NCI-H1417 treated with DMSO at 0.1 percent for 48 hours (cell line): Measurements from ENCODE around the gene AP3B1.
"Not testable (repeated sequence)": the region's sequence is repeated elsewhere in the genome, so short reads cannot be mapped to it uniquely, and the experiment has no call there.

Experiments used
- DNase-seq: peaks from one replicate; lab custom pipeline; 2025; lab: John Stamatoyannopoulos, UW

Gene AP3B1

DNA sequence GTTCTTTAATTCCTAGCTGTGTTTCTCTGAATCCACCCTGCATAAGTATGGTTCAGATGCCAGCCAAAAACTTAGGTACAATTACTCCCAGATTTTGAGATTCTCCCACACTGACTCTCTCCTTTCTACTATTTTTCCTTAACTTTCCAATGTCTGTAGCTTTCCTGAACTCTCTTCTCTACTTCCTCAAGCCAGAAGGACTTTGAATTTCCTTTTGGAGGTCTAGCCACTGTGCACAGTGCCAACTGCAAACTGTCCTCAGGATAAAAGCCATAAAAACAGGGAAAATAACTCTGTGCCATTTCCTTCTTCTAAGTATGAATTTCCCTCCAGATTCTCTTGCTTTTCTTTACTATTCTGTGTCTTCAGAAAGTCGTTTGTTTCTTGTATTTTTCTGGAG is 157.2 kb downstream of the AP3B1 start:
- no peak for DNase-seq

DNA sequence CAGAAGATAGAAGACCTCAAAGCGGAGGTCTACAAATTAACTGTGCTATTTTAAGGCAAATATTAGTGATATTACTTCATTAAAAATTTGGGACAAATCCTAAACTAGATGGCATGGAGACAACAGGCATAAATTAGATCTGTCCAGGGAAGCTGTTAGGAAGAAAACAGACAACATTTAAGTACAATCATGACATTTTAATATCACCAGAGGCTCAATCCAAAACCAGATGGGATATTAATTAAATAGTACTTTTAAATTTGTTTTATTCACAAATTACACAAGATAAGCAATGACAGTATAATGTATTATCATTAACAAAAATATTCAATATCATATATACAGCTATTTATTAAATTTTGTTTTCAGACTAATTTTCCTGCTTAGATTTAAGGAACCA is 161.1 kb downstream of the AP3B1 start:
- DNase-seq, result no peak

DNA sequence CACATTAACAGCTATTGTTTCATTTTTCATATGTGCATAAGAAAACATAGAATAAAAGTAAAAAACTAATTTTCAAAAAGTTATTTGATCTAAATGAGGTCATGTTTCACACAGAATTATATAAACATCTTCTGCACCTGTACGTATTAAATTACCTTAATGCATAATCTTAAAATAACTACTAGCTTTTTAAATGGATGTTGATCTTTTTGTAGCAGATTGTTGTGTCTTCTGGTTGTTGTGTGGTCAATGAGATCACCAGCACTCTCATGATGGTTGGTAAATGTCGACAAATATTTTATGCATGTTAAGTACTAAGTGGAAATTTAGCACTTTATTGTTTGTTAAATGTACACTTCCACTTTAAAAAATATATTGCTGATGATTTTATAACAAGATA is 162.0 kb downstream of the AP3B1 start:
- no peak for DNase-seq

DNA sequence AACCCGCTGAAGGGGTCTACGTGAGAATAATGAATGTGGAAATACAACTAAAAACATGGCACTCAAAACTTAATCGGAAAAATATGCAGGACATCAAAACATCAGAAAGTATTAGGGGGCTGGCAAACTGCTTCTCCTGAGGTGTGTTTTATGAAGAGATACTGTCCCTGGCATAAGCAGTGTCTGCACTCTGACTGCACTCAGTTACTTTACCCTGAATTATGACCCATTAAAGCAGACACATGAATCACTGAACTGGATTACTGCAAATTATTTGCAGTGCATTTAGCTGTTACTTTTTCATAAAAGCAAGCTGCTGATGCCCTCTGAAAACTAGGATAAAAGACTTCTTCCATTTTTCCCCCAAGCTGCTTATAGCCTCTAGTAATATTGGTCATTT is 164.9 kb downstream of the AP3B1 start:
- no peak for DNase-seq

DNA sequence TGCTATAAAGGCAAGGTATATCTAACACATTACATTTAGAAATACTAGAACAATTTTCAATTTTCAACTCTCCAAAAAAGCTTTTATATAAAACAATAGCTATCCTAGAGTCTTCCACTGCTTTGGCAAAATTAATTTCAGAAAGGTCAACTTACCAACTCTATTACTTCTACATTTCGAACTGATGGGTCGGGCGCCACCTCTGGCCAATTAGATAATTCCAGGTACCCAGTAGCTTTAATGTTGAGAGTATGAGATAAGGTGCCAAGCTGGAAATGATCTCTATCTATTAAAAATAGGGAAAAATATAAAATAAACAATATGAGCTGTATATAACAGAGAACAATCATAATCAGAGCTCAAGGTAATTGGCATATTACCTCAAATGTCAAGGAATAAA is 166.6 kb downstream of the AP3B1 start:
- no peak for DNase-seq

DNA sequence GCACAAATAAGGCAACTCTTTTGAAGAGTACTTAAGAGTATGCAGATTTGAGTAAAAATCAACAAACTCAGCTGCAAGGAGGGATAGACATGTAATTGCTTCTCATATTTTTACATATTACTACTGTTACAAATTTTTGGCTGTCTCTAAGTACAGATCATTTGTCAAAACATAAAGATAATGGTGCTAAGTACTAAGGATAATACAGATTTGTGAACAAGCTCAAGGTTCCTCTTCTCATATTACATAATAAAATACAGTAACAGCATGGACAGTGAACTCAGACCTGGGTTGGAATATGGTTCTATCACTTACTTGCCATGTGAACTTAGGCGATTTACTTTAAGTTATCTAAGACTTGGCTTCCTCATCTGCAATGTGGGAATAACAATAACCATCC is 168.0 kb downstream of the AP3B1 start:
- DNase-seq, result no peak

DNA sequence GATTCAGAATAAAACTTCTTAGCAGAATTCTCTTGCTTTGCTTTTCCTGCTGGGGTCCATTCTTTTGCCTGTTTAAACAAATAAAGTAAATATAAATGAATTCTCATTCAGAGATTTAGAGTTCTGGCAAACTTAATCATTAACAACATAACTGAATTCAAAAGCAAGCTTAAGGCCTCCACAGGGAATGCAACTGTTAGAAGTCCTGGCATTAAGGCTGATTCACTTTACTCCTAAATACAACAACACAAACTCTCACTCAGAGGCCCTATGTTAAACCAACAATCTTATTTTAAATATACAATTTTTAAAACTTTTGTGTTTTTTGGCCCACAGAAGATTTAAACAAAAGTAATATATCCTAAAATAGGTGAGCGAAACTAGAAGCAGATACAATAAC is 178.3 kb downstream of the AP3B1 start:
- no peak for DNase-seq

DNA sequence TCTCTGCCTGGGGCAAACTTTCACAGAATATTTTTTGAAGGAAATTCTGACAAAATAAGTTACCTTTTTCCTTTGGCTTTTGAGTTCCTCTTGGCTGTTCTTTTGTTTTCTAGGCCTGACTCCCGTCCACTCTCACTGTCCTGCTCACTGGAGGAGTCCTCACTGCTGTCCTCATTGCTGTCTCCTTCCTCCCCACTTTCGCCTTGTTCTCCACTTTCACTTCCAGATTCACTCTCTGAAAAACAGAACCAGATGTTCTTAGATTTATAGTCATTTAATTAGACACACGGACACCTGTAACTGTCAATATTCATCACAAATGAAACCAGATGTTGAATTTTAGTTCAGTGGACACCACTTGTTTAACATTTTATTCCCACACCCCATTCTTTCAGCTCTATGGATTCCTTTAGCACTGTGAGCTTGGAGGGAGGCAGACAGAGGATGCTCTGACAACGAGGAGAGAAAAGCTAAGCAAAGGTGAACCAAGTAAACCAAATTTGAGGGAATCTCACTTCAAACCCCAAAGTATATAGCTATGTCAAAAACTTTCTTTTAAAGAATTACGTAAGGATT is 180.7 kb downstream of the AP3B1 start:
- no peak for DNase-seq

DNA sequence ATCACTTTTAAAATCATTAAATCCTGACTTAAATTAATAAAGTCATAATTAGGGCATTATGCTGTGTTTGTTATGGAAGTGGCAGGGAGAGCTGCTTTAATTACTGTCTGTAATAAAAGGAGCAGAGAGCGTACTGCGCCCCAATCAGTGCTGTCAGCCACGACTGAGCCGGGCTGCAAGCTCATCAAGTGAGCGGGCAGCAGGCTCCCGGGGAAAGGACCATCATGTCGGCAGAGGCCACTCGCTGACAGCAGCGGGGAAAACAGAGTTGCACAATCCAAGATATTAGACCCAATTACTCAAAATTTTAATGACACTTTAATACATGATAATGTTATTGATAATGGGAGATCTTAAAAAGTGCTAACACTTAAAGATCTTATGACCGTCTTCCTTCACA is 181.6 kb downstream of the AP3B1 start:
- DNase-seq, result no peak

DNA sequence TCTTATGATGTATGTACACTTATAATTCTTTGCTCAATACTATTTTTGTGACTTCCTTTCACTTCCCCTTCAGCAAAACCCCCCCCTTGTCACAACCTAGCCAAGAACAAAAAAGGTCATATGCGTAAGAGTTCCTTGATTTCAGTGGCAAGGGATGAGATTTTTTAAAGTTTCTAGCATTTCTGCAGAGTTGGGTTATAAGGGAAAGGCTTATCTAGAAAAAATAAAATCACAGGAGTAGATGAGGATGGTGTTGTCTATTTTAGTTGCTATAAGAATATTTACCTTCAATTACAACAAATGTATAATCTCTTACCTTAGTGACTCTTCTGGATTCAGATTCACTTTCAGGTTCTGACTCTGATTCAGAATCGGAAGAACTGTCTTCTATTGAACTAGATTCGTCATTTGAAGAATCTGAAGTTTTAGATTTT is 184.6 kb downstream of the AP3B1 start:
- DNase-seq, result no peak

DNA sequence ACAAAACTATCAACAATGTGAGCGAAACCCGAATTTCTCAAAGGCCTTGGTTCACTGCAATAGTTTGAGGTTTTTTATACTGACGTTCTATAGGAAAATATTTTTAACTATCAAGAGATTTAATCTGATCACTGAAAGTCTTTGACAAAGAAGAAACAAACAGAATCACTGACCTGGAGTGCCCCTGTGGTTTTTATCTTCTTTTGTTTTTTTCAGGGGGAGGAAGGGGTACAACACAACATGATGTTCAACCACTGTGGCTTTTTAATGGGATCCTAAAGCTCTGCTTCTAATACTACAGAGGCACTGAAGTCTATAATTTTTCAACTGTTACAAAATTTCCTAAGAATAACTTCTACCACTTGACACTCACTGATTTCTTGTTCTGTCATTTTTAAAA is 185.9 kb downstream of the AP3B1 start:
- DNase-seq, result no peak

DNA sequence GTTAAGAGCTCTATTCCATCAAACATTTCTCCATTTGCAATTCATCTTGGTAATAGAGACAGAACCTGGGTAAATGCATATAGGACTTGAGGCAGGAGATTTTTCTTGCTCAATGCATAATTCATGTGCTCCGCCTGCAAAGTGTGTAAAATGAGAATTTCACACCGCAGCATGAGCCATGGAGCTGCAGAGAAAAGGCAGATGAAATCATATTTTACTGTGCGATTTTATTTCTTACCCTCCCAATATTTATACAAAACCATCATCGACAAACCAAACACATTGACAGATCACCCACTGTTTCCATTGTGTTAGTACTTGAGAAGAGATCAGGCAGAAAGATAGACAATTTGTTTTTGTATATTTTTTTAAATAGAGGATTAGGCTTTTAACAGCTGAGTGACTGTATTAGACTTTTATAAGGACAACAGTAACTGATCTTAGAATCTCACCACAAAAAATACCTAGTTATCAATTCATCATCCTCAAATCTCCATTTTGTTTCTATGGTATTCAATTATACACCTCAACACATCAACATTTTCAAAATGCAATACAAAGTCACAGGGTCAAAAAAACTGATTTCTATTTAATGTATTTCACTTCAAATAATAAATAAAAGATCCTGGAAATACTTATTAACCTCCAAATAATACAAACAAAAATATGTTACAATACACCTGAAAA is 191.1 kb downstream of the AP3B1 start:
- no peak for DNase-seq

DNA sequence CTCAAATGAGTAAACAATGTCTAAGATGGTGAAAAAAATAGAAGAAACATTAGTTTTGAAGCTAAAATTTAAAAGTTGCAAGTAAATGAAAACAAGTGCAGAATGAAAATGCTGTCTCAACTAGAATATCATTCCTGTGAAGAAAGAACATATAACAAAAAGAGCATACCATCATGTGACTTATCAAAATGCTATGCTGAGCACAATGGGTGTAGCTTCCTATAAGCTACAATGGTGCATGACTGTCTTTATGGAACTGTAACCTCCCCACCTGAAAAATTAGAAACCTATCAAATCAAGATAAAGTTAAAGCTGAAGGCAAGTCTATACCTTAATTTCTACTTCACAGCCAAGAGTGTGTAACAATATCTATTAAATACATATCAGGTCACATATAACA is 192.0 kb downstream of the AP3B1 start:
- no peak for DNase-seq

DNA sequence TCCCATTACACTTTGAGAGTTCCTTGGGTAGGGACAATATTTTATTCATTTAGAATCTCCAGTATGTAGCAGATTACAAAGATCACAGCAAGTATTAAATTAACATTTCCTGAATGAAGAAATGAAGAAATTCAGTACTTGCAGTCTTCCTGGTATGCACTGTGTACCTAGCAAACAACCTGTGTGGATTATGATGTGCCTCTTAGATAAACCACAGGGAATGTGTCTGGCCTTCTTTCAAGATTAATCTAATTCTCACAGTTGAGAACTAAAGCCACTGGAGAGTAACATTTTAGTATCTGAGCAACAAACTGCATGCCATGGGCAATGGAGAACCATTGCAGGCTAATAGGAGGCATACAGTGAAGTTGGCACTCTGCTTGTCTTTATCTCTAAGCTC is 199.4 kb downstream of the AP3B1 start:
- DNase-seq, result no peak

DNA sequence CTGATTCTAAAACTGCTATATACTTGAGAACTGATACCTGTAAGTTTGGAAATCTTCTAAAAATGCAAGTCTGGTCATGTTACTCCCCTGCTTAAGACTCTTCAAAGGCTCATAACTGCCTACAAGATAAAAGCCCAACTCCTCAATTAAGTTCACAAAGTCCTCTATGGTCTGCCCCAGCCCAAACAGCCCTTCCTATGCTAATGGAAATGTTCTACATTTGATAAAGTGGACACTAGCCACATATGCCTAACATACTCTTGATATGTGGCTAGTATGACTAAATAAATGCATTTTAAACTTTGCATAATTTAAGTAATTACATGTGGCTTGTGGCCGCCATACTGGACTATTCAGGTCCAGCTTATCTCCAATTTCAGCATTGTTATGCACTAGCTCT is 204.5 kb downstream of the AP3B1 start:
- DNase-seq, result no peak

DNA sequence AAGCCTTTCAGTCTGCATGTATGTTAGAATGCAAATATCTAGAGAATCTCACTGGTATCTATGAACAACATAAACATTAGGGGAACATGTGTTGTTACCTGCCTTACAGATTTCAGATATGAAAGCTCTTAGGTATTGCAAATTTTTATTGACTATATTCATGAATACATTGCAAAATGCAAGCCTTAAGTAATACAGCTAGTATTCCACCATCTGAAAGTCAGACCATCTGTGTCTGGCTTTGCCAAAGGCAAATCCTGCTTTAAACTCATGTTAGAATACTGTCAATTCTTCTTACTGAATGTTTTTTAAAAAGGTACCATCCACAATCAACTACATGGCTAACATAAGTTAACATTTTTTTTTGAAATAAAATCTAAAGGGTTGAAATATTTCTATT is 215.6 kb downstream of the AP3B1 start:
- DNase-seq, result no peak

DNA sequence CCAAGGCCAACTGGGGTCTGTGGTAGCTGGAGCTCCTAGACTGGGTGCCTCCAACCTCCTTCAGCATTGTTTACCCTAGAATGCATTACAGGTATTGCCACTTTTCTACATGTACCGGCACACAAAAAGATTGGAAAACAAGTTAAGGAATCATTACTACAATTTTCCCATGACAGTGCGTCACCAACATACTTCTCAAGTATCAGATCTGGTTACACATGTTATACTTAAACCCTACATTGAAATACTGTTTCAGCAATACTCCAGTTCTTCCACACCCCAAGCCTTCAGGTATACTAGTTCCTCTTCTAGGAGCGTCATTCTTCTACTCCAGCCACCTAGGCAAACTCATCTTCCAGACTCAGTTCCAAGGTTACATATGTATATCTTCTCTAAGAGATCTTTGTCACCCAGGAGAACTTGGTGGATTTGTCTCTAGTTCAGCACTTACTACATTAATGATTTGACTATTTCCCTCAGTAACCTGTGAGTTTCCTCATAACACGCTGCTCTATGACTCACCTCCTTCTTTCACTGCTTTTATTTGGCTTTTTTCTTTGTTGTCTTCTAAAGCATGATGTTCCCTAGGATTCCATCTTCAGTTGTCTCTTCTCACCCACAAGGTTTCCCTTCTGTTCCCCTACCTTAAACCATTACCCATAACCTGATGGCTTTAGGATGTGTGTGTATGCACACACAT is 217.0 kb downstream of the AP3B1 start:
- DNase-seq, result no peak

DNA sequence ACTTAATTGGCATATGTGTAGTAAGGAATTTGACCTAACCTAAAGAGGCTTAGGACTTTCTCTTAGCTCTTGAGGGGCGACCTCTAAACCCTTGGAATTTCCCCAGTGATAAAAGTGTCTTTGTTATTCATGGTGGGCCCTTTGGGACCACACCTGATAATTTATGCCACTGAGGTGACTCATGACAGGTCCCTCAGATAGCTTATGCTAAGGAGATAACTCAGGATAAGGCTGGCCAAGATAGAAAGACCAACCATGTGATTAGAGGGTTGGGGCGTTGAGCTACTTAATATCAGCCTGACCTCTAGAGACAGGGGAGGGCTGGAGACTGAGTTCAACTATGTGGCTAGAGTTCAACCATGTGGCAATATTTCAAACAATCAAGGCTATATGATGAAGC is 218.1 kb downstream of the AP3B1 start:
- DNase-seq, result no peak

DNA sequence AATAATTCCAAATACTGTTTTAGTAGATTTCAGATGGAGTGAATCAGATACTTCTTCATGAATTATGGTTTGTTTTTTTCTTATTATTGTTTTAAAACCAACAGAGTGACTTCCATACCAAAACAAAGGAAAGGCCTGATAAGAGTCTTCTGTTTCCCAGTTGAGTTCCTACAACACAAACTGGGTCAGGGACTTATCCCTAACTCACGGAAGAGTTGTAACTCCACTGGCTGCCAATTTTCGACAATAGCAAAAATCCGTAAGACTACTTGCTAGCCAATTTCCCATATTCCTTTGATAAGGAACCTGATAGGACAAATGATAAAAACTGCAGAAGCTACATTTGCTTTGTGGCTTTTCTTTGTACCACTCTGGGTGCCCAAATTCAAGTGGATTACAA is 219.2 kb downstream of the AP3B1 start:
- no peak for DNase-seq

DNA sequence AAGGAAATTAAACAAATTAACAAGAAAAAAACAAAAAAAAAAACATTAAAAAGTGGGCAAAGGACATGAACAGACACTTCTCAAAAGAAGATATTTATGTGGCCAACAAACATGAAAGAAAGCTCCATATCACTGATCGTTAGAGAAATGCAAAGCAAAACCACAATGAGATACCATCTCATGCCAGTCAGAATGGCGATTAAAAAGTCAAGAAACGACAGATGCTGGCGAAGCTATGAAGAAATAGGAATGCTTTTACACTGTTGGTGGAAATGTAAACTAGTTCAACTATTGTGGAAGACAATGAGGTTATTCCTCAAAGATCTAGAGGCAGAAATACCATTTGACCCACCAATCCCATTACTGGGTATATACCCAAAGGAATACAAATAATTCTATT is 223.8 kb downstream of the AP3B1 start:
- not testable (repeated sequence) for DNase-seq

DNA sequence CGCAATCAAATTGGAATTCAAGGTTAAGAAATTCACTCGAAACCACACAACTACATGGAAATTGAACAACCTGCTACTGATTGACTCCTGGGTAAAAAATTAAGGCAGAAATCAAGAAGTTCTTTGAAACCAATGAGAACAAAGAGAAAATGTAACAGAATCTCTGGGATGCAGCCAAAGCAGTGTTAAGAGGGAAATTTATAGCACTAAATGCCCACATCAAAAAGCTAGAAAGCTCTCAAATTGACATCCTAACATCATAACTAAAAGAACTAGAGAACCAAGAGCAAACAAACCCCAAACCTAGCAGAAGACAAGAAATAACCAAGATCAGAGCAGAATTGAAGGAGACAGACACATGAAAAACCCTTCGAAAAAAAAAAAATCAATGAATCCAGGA is 226.9 kb downstream of the AP3B1 start:
- DNase-seq, result not testable (repeated sequence)

DNA sequence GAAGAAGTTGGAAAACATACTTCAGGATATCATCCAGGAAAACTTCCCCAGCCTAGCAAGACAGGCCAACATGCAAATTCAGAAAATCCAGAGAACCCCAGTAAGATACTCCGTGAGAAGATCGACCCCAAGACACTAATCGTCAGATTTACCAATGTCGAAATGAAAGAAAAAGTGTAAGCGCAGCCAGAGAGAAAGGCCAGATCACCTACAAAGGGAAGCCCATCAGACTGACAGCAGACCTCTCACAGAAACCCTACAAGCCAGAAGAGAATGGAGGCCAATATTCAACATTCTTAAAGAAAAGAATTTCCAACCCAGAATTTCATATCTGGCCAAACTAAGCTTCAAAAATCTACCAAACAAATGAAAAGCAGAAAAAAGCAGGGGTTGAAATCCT is 227.8 kb downstream of the AP3B1 start:
- not testable (repeated sequence) for DNase-seq

DNA sequence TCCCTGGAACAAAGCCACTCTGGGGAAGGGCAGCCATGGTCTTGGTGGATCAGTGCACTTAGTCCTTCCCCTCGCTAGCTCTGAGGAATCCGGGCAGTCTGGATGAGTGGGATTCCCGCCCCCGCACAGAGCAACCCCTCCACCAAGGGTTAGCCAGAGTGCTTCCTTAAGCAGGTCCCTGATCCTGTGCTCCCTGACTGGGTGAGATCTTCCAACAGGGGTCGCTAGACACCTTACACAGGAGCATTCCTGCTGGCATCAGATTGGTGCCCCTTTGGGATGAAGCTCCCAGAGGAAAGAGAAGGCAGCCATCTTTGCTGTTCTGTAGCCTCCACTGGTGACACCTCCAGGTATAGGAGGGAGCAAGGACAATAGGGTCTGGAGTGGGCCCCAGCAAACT is 228.8 kb downstream of the AP3B1 start:
- DNase-seq, result no peak
